WTC11 (cell line): ENCODE data around the gene PRKN. TPM values are rescaled to one million over a fixed set of nuclear protein-coding genes. Genes with fewer than 3 reads are reported as not detected.

Source experiments
- ATAC-seq: fragments of 200-7000 bp; cut with Tn5 transposase; 2 replicates; pipeline ENCODE4 v1.10.0; 2021; ENCODE audit warnings: mild to moderate bottlenecking, moderate library complexity
- CTCF ChIA-PET: fragments of 300-600 bp; sonication (Branson Sonifier 250); formaldehyde crosslinking; loops from one replicate; lab custom pipeline; 2021; ENCODE audit warnings: antibody characterized with exemption; lab: Charles Lee
- POLR2A ChIA-PET: fragments of 350-600 bp; sonication (Branson Sonifier 250); formaldehyde crosslinking; loops from one replicate; lab custom pipeline; 2021; ENCODE audit warnings: antibody characterized with exemption; lab: Charles Lee
- DNase-seq: peaks from one replicate; pipeline ENCODE4 v3.0.0; 2021; ENCODE audit warnings: low spot score
- H3K27ac Mint-ChIP-seq: 2 replicates; pipeline ENCODE4 v1.8.0; 2021; ENCODE audit warnings: mixed read lengths
- H3K27me3 Mint-ChIP-seq: 2 replicates; pipeline ENCODE4 v1.8.0; 2021; ENCODE audit warnings: low read depth, mild to moderate bottlenecking, moderate library complexity, mixed read lengths
- H3K36me3 Mint-ChIP-seq: 2 replicates; pipeline ENCODE4 v1.8.0; 2021; ENCODE audit warnings: mixed read lengths
- H3K4me1 Mint-ChIP-seq: 2 replicates; pipeline ENCODE4 v1.8.0; 2022; ENCODE audit warnings: mixed read lengths
- H3K4me3 Mint-ChIP-seq: 2 replicates; pipeline ENCODE4 v1.8.0; 2021; ENCODE audit warnings: mild to moderate bottlenecking, moderate library complexity, mixed read lengths
- H3K9me3 Mint-ChIP-seq: 2 replicates; pipeline ENCODE4 v1.8.0; 2021; ENCODE audit warnings: mixed read lengths
- CREM ChIP-seq: sonication (generic); formaldehyde crosslinking; IDR thresholded peaks from 2 replicates; pipeline ENCODE4 v1.8.1; 2022; ENCODE audit warnings: mild to moderate bottlenecking, missing genetic modification reagents, moderate library complexity
- E2F4 ChIP-seq: sonication (generic); formaldehyde crosslinking; IDR thresholded peaks from 2 replicates; pipeline ENCODE4 v1.8.1; 2022; ENCODE audit warnings: low read depth, mild to moderate bottlenecking, moderate library complexity, missing genetic modification reagents, borderline replicate concordance
- FOXK1 ChIP-seq: sonication (generic); formaldehyde crosslinking; IDR thresholded peaks from 2 replicates; pipeline ENCODE4 v1.8.0; 2022; ENCODE audit warnings: mild to moderate bottlenecking, moderate library complexity, missing genetic modification reagents
- GABPB1 ChIP-seq: sonication (generic); formaldehyde crosslinking; IDR thresholded peaks from 2 replicates; pipeline ENCODE4 v1.8.1; 2023; ENCODE audit warnings: mild to moderate bottlenecking, missing genetic modification reagents
- HMGXB4 ChIP-seq: sonication (generic); formaldehyde crosslinking; IDR thresholded peaks from 2 replicates; pipeline ENCODE4 v1.8.1; 2023; ENCODE audit warnings: mild to moderate bottlenecking, moderate library complexity, missing genetic modification reagents
- IRF1 ChIP-seq: sonication (generic); formaldehyde crosslinking; IDR thresholded peaks from 2 replicates; pipeline ENCODE4 v1.8.0; 2023; ENCODE audit warnings: missing genetic modification reagents
- PRRX2 ChIP-seq: fragments of 250-450 bp; sonication (Bioruptor Pico); IDR thresholded peaks from 2 replicates; pipeline ENCODE4 v1.8.0; 2021; ENCODE audit warnings: mild to moderate bottlenecking
- RORB ChIP-seq: fragments of 250-450 bp; sonication (Bioruptor Pico); IDR thresholded peaks from 2 replicates; pipeline ENCODE4 v1.9.0; 2021; ENCODE audit warnings: mild to moderate bottlenecking
- STAT6 ChIP-seq: sonication (generic); formaldehyde crosslinking; conservative IDR thresholded peaks from 2 replicates; pipeline ENCODE4 v1.8.1; 2023; ENCODE audit warnings: mild to moderate bottlenecking, low read depth, missing genetic modification reagents, moderate library complexity
- ZBTB43 ChIP-seq: sonication (generic); formaldehyde crosslinking; IDR thresholded peaks from 2 replicates; pipeline ENCODE4 v1.8.1; 2023; ENCODE audit warnings: mild to moderate bottlenecking, missing genetic modification reagents
- ZMAT4 ChIP-seq: fragments of 250-450 bp; sonication (Bioruptor Pico); IDR thresholded peaks from 2 replicates; pipeline ENCODE4 v1.9.0; 2021; ENCODE audit warnings: mild to moderate bottlenecking
- ZNF138 ChIP-seq: sonication (generic); formaldehyde crosslinking; conservative IDR thresholded peaks from 2 replicates; pipeline ENCODE4 v1.8.1; 2022; ENCODE audit warnings: mild to moderate bottlenecking, moderate library complexity, missing genetic modification reagents
- total RNA-seq: library from RNA; stranded (reverse); gene quantifications from 3 replicates; pipeline ENCODE4 v1.2.3, GENCODE V29; 2021

Gene PRKN
- total RNA-seq, 1 experiment from 2014 or later = 0.59 TPM

- no peak for TF ChIP-seq HMGXB4 (CRISPR knock-in tag)
These were observed 784.0 kb downstream of the PRKN start (continued) for GRCh38 chr6:161943561-161943960.

- Mint-ChIP-seq H3K36me3 (peaks cover 2% of the 10 kb centered on the region; the same call in 1 of the 2 replicates), H3K4me3 (no peak overlapping the region), H3K9me3 (no peaks in the 10 kb centered on the region), H3K27me3 (no peaks in the 10 kb centered on the region), H3K4me1 (peaks cover 23% of the 10 kb centered on the region)
- no peak for DNase-seq
- no peak for ATAC-seq
- ChIA-PET CTCF (no interaction called here), POLR2A (no interaction called here)
- TF ChIP-seq ZMAT4 (CRISPR knock-in tag) = no peak
- TF ChIP-seq, all 79 proteins: peak for 0
- H3K27ac Mint-ChIP-seq = no peak overlapping the region
These were observed 786.0 kb downstream of the PRKN start for GRCh38 chr6:161941565-161941964.

GRCh38 chr6:161940519-161940918, 787.0 kb downstream of the PRKN start:
- Mint-ChIP-seq H3K27me3 (no peaks in the 10 kb centered on the region), H3K9me3 (peaks cover 5% of the 10 kb centered on the region), H3K4me3 (no peak overlapping the region), H3K36me3 (peaks cover 8% of the 10 kb centered on the region), H3K27ac (no peak overlapping the region), H3K4me1 (peaks cover 18% of the 10 kb centered on the region)
- CTCF ChIA-PET = no interaction called here
- POLR2A ChIA-PET = no interaction called here
- DNase-seq (no peak), ATAC-seq (no peak)
- TF ChIP-seq RORB (CRISPR knock-in tag) (no peak), STAT6 (CRISPR knock-in tag) (no peak), ZBTB43 (no peak), ZNF138 (CRISPR knock-in tag) (no peak), E2F4 (CRISPR knock-in tag) (no peak), FOXK1 (CRISPR knock-in tag) (no peak), PRRX2 (CRISPR knock-in tag) (no peak), IRF1 (CRISPR knock-in tag) (no peak), ZMAT4 (CRISPR knock-in tag) (no peak), CREM (no peak), GABPB1 (CRISPR knock-in tag) (no peak)
